Measurements from ENCODE around the gene ST6GAL1.

DNA sequence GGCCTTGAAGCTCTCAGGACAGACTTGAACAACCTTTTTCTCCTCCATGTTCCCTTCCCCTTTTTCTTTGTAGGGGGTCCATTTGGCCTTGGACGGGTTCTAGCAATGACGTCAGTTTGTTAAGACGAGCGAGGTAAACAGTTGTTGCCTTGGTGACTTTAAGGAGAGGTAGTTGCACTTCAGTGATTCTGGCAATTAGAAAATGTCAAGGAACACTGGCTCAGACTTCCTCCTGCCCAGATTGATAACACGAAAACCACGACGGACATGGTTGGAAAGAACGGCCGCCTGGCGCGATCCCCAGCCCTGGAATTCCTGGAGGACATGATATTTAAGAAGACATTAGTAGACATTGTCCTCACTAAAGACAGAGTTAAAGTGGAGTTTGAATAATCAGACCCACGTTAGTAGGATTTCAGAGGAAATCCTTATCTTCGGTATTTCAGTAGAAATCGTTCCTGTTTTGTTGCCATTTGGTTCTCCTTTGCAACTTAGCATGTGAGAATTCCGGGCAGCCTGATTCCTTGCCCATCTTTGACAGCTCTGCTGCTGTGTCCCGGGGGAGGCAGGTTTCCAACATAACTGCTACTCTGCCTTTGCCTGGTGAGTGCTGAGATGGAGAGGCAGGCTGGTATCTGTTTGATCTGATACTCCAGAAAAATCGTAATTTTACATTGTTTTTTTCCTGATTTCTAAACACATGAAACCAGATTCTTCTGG lies 87.3 kb downstream of the ST6GAL1 start:
- TF ChIP-seq POLR2AphosphoS5 (IDR thresholded peaks at IDR 0.05; ENCODE audit: low read depth, low read length), result no peak
- TF ChIP-seq, protein P1, sequence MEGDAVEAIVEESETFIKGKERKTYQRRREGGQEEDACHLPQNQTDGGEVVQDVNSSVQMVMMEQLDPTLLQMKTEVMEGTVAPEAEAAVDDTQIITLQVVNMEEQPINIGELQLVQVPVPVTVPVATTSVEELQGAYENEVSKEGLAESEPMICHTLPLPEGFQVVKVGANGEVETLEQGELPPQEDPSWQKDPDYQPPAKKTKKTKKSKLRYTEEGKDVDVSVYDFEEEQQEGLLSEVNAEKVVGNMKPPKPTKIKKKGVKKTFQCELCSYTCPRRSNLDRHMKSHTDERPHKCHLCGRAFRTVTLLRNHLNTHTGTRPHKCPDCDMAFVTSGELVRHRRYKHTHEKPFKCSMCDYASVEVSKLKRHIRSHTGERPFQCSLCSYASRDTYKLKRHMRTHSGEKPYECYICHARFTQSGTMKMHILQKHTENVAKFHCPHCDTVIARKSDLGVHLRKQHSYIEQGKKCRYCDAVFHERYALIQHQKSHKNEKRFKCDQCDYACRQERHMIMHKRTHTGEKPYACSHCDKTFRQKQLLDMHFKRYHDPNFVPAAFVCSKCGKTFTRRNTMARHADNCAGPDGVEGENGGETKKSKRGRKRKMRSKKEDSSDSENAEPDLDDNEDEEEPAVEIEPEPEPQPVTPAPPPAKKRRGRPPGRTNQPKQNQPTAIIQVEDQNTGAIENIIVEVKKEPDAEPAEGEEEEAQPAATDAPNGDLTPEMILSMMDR (IDR thresholded peaks at IDR 0.05), result no peak
- no peak for TF ChIP-seq EP300 (IDR thresholded peaks at IDR 0.05; ENCODE audit: borderline replicate concordance in 1 of 2, low read depth in 1 of 2, low read length in 1 of 2)
- TF ChIP-seq, protein P2, sequence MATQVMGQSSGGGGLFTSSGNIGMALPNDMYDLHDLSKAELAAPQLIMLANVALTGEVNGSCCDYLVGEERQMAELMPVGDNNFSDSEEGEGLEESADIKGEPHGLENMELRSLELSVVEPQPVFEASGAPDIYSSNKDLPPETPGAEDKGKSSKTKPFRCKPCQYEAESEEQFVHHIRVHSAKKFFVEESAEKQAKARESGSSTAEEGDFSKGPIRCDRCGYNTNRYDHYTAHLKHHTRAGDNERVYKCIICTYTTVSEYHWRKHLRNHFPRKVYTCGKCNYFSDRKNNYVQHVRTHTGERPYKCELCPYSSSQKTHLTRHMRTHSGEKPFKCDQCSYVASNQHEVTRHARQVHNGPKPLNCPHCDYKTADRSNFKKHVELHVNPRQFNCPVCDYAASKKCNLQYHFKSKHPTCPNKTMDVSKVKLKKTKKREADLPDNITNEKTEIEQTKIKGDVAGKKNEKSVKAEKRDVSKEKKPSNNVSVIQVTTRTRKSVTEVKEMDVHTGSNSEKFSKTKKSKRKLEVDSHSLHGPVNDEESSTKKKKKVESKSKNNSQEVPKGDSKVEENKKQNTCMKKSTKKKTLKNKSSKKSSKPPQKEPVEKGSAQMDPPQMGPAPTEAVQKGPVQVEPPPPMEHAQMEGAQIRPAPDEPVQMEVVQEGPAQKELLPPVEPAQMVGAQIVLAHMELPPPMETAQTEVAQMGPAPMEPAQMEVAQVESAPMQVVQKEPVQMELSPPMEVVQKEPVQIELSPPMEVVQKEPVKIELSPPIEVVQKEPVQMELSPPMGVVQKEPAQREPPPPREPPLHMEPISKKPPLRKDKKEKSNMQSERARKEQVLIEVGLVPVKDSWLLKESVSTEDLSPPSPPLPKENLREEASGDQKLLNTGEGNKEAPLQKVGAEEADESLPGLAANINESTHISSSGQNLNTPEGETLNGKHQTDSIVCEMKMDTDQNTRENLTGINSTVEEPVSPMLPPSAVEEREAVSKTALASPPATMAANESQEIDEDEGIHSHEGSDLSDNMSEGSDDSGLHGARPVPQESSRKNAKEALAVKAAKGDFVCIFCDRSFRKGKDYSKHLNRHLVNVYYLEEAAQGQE (IDR thresholded peaks at IDR 0.05; ENCODE audit: low read depth, low read length), result no peak
- no peak for TF ChIP-seq ELF1 (IDR thresholded peaks at IDR 0.05)
- TF ChIP-seq NFIC (IDR thresholded peaks at IDR 0.05; ENCODE audit: borderline replicate concordance), result no peak
- TF ChIP-seq, protein P3, sequence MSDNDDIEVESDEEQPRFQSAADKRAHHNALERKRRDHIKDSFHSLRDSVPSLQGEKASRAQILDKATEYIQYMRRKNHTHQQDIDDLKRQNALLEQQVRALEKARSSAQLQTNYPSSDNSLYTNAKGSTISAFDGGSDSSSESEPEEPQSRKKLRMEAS (IDR thresholded peaks at IDR 0.05; ENCODE audit: low read depth), result no peak
- TF ChIP-seq, protein P4, sequence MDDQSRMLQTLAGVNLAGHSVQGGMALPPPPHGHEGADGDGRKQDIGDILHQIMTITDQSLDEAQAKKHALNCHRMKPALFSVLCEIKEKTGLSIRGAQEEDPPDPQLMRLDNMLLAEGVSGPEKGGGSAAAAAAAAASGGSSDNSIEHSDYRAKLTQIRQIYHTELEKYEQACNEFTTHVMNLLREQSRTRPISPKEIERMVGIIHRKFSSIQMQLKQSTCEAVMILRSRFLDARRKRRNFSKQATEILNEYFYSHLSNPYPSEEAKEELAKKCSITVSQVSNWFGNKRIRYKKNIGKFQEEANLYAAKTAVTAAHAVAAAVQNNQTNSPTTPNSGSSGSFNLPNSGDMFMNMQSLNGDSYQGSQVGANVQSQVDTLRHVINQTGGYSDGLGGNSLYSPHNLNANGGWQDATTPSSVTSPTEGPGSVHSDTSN (IDR thresholded peaks at IDR 0.05), result no peak
- no peak for TF ChIP-seq SMC3 (IDR thresholded peaks at IDR 0.05; ENCODE audit: low read depth, low read length)
- no peak for TF ChIP-seq YY1 (IDR thresholded peaks at IDR 0.05; ENCODE audit: low read depth)
- TF ChIP-seq, protein P5, sequence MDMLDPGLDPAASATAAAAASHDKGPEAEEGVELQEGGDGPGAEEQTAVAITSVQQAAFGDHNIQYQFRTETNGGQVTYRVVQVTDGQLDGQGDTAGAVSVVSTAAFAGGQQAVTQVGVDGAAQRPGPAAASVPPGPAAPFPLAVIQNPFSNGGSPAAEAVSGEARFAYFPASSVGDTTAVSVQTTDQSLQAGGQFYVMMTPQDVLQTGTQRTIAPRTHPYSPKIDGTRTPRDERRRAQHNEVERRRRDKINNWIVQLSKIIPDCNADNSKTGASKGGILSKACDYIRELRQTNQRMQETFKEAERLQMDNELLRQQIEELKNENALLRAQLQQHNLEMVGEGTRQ (IDR thresholded peaks at IDR 0.05; ENCODE audit: borderline replicate concordance, low read depth, low read length), result no peak
- TF ChIP-seq JUND (IDR thresholded peaks at IDR 0.05), result no peak
- TF ChIP-seq GABPA (IDR thresholded peaks at IDR 0.05; ENCODE audit: low read depth), result no peak
- no peak for TF ChIP-seq RFX5 (IDR thresholded peaks at IDR 0.05; ENCODE audit: low read length)

All from SK-N-SH (cell line).